Ishikawa (cell line): ENCODE data around the gene SCNN1B.

Experiments
- CEBPB ChIP-seq: IDR thresholded peaks from 2 replicates; pipeline ENCODE4 v1.6.1; 2012
- EP300 ChIP-seq: IDR thresholded peaks from 2 replicates; pipeline ENCODE4 v1.6.1; 2012; ENCODE audit warnings: borderline replicate concordance
- NFIC ChIP-seq: IDR thresholded peaks from 2 replicates; pipeline ENCODE4 v1.6.1; 2012
- RAD21 ChIP-seq: IDR thresholded peaks from 2 replicates; pipeline ENCODE4 v1.6.1; 2012; ENCODE audit warnings: low read depth
- TAF1 ChIP-seq: IDR thresholded peaks from 2 replicates; pipeline ENCODE4 v1.6.1; 2012; ENCODE audit warnings: low read depth, mild to moderate bottlenecking
- USF1 ChIP-seq: IDR thresholded peaks from 2 replicates; pipeline ENCODE4 v1.6.1; 2012
- ZBTB7A ChIP-seq: IDR thresholded peaks from 2 replicates; pipeline ENCODE4 v1.6.1; 2012; ENCODE audit warnings: low read depth
- TF ChIP-seq, protein P1 (sequence below): IDR thresholded peaks from 2 replicates; pipeline ENCODE4 v1.6.1; 2012
- TF ChIP-seq, protein P2 (sequence below): IDR thresholded peaks from 2 replicates; pipeline ENCODE4 v1.6.1; 2012; ENCODE audit warnings: low read depth, mild to moderate bottlenecking

GRCh38 chr16:23428351-23428750, 126.2 kb downstream of the SCNN1B start:
- TF ChIP-seq, protein P1, sequence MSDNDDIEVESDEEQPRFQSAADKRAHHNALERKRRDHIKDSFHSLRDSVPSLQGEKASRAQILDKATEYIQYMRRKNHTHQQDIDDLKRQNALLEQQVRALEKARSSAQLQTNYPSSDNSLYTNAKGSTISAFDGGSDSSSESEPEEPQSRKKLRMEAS, result no peak
- TF ChIP-seq RAD21, result no peak
- no peak for TF ChIP-seq ZBTB7A
- TF ChIP-seq, protein P2, sequence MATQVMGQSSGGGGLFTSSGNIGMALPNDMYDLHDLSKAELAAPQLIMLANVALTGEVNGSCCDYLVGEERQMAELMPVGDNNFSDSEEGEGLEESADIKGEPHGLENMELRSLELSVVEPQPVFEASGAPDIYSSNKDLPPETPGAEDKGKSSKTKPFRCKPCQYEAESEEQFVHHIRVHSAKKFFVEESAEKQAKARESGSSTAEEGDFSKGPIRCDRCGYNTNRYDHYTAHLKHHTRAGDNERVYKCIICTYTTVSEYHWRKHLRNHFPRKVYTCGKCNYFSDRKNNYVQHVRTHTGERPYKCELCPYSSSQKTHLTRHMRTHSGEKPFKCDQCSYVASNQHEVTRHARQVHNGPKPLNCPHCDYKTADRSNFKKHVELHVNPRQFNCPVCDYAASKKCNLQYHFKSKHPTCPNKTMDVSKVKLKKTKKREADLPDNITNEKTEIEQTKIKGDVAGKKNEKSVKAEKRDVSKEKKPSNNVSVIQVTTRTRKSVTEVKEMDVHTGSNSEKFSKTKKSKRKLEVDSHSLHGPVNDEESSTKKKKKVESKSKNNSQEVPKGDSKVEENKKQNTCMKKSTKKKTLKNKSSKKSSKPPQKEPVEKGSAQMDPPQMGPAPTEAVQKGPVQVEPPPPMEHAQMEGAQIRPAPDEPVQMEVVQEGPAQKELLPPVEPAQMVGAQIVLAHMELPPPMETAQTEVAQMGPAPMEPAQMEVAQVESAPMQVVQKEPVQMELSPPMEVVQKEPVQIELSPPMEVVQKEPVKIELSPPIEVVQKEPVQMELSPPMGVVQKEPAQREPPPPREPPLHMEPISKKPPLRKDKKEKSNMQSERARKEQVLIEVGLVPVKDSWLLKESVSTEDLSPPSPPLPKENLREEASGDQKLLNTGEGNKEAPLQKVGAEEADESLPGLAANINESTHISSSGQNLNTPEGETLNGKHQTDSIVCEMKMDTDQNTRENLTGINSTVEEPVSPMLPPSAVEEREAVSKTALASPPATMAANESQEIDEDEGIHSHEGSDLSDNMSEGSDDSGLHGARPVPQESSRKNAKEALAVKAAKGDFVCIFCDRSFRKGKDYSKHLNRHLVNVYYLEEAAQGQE, result no peak
- no peak for TF ChIP-seq EP300
- TF ChIP-seq CEBPB, result no peak
- no peak for TF ChIP-seq USF1
- no peak for TF ChIP-seq TAF1
- TF ChIP-seq NFIC, result no peak
